ENCODE results near the gene SRMS.

SRMS gene

DNA sequence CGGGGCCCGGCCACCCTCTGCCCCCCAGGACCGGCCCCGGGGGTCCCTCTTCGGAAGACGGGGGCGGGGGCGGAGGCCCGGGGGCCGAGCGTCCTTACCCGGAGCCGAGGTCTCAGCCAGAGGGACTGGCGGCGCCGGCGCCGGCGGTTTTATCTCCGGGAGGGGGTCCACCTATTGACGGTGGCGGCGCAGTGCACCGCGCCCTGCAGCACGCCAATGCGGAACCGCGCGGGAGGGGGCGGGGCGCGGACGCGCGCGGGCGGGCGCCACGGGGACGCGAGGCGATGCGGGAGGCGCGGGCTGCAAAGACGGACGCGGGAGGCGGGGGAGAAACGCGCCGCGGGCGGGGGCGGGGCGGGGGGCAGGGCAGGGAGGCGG is 48.6 kb downstream of the SRMS start, which contains the start of gene EEF1A2:
TSS of gene EEF1A2 (minus strand) at position 124 of the 378 bp plus-strand sequence. CDS start 1,320 bp downstream, outside the sequence.
- no peak for DNase-seq

DNA sequence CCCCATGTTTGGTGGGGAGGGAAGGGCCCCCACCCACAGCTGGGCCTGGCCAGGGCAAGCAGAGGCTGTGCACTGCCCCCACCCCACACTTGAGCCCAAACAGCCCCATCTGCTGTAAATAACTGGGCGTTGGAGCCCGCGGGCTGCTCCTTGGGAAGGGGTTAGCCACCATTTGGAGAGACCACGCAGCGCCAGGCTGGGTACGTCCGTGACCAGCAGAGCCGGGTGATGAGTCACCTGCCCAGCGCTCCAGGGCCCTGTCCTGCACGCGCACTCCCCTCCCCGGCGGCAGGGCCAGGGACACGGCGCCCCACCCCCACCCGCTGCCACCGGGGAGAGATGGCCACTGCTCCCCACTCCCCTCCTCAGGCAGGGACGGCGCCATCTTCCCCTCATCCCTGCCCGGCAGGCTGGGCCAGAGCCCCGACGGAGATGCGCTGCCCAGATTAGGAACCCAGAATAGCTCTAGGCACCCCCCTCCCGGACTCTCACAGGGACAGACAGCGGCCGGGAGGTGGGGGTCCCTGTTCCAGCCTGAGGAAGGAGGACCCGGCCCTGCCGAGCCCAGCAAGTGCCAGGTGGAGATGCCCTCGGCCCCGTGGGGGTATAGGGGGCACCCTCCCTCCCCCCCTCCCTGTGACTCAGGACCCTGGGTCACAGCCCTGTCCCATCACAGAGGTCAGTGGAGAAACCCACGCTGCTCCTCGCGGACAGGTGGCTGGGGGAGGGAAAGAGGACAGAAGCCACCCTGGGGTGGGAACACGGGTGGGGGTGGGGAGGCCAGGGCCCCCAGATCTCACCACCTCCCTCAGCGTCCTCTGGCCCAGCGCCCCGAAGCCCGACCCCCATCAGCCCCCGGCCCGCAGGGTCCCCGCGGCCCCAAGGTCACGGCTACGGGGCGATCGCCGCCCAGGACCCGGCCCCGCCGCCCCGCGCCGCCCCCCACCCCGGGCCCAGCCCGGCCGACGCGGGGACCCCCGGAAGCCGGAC is 49.3 kb downstream of the SRMS start:
- no peak for DNase-seq

DNA sequence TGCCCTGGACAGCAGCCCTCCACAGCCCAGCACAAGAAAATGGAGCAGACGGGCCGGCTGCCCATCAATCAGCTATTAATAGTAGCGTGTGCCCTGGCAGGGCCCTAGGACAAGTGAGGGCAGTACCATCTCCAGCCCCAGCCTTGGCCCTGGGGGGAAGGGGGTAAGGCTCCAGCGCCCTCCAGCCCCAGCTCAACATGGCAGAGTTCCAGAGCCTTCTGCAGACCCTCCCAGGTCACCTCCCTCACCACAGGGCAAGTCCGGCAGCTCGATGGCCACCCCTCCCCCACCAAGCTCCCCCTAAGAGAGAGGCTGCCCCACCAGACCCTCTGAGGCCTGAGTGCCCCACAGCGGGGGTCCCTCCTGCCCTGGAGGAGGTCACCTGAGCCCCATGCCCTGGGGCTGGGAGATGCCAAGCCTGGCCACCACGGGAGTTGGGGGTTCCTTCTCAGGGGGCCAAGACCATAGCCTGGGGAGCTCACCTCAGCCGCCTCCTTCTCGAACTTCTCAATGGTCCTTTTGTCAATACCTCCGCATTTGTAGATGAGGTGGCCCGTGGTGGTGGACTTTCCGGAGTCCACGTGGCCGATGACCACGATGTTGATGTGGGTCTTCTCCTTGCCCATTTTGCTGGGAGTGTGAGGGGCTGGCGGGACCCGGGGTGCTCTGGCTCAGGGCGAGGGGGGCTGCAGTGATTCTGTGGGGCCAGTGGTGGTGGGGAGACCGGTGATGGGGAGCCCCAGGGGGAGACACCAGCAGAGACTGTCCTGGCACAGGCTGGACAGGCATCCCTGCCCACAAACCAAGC is 50.2 kb downstream of the SRMS start:
- no peak for DNase-seq

DNA sequence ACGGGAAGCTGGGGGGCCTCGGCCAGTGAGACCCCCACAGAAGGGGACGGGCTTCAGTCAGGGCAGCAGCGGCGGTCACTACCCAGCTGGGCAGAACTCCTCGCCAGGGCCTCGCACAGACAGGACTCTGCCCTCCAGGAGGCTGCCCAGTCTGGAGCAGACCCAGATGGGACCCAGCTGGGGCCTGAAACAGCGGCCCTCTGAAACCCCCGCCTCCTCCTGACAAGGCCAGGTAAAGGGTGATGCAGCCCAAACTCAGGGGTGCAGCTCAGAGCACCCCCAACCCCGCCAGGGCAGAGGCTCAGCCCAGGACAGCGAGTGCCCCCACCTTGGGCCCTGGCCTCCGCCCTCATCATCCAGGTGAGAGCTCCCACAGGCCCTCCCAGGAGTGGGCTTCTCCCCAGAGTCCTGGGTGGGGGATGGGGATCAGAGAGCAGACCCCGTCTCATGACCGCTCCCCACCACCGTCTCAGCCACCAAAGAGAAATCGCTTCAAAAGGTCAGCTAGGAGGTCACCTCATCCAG is 50.9 kb downstream of the SRMS start:
- DNase-seq, result no peak

DNA sequence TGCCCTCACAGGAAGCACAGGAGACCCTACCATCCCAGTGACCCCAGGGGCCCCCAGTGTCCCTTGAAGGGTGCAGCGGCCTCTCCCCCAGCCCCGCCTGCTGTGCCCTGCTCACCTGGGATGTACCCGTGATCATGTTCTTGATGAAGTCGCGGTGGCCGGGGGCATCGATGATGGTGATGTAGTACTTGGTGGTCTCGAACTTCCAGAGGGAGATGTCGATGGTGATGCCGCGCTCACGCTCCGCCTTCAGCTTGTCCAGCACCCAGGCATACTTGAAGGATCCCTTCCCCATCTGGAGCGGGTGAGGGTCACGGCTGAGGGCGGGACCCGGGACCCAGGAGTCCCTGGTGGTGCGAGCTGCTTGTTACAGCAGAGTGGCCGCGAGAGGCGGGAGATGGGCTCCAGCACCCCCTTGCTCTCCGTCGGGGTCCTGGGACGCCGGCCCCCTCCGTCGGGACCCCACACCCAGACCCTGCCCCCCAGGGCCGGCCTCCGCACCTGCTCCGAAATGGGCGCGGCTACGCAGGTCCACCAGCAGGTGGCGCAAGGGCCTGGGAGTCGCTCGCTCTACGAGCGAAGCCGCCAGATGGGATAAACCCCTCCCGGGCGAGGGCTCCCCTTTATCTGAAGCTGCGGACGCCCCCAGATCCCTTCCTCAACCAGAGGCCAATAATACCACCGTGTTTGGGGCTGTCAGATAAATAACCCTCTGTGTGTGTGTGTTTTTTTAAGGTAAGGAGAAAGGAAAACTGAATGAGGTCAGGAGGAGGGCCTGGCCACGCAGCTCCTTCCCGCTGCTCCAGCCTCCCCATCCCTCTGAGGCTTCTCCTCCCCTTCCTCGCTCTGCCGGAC is 51.6 kb downstream of the SRMS start:
- DNase-seq, result peak; percentile 13 to 27

DNA sequence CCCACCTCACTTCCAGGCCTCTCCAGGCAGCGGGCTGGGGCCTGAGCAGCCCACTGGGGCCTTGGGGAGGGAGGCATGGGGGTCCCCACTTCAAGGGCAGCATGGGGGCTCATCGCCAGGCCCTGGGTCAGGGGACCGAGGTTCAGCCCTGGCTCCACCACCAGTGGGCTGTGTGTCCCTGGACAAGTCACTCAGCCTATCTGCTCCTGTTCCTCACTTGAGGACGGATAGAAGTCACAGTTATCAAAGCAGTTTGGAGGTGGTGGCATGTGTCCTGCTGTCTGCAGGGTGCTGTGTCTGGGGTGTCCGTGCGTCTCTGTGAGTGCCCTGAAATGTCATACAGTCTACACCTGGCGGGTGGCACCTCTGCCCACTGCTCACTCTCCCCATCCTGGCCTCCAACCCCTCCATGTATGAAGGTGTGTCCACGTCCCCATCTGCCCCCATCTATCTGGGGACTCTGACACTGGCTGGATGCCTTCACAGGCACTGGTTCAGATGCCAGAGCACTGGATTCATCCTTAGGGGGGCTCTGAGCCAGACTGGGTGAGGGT is 52.3 kb downstream of the SRMS start:
- DNase-seq, result no peak

DNA sequence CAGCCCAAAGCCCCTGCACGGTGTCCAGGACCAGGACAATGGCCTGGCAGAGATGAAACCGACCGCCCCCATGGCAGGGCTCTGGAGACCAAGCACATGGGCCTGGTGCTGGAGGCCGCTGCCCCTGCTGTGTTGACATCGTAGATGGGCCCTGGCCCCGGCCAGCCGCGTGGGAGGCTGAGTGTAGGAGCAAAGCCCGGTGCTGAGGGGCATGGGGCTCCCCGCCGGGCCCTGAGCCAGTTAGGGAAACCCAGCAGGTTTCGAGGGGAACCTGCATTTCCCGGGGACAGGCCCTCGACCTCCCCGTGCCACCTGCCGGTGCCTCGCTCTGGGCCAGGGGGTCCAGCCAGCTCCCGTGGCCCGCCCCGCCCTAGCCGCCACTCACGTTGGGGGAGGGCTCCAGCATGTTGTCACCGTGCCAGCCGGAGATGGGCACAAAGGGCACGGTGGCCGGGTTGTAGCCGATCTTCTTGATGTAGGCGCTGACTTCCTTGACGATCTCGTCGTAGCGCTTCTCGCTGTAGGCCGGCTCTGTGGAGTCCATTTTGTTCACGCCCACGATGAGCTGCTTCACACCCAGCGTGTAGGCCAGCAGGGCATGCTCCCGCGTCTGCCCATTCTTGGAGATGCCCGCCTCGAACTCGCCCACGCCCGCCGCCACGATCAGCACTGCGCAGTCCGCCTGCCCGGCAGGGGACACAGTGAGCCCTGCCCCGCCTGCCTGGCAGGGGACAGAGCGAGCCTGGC is 53.0 kb downstream of the SRMS start:
- DNase-seq, result no peak

DNA sequence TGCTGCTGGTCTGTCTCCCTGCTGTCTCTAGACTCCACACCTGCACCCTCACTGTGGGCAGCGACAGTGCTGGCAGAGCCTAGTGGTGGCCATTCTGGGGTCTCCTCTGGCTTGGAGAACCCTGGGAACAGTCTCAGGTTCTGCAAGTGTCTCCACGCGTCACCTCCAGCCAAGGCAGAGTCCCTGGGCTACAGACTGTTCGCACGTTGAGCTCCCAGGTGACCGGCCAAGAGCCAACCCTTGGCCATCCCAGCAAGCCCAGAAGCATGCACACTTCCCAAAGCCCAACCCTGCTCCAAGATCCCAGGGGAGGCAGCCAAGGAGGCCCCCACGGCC is 53.5 kb downstream of the SRMS start:
- DNase-seq, result no peak

DNA sequence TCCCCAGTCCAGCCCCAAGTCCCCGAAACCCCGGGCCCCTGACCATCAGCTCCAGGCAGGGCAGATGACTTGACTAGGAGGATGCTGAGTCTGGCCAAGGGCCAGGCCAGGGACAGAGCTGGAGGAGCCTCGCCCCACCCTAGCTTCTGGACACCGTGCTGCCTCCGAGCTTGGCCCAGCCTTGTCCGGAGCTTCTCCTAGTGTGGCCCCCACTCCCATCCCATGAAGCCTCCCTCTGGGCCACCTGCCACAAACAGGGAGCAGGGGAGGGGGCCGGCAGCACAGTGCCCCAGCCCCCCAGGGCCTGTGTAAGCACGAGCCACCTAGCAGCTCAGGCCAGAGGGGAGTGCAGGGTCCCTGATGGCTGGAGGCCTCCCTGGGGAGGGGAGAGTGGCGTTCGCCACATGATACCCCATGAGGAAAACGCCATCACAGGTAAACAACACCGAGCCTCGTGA is 54.0 kb downstream of the SRMS start:
- DNase-seq, result no peak

DNA sequence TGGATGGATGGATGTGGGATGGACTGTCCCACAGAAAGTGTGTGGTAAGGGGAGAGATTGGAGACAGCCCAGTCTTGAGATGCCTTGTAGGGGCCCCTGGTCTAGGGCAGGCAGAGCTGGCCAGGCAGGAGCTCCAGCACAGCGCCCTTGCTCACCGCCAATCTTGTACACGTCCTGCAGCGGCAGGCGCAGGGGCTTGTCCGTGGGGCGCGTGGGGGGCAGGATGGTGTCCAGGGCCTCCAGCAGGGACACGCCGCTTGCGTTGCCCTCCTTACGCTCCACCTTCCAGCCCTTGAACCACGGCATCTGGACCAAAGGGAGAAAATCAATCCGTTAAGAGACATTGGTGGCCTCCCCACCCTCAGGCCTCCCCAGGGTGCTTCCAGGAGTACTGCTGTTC is 54.6 kb downstream of the SRMS start:
- DNase-seq, result no peak

DNA sequence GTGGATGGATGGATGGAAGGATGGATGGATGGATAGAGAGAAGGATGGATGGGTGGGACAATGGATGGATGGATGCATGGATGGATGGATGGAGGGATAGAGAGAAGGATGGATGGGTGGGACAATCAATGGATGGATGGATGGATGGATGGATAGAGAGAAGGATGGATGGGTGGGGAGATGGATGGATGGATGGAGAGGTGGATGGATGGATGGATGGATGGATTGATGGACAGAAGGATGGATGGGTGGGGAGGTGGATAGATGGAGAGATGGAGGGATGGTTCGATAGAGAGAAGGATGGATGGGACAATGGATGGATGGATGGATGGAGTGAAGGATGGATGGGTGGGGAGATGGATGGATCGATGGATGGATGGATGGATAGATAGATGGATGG is 55.0 kb downstream of the SRMS start:
- no peak for DNase-seq

DNA sequence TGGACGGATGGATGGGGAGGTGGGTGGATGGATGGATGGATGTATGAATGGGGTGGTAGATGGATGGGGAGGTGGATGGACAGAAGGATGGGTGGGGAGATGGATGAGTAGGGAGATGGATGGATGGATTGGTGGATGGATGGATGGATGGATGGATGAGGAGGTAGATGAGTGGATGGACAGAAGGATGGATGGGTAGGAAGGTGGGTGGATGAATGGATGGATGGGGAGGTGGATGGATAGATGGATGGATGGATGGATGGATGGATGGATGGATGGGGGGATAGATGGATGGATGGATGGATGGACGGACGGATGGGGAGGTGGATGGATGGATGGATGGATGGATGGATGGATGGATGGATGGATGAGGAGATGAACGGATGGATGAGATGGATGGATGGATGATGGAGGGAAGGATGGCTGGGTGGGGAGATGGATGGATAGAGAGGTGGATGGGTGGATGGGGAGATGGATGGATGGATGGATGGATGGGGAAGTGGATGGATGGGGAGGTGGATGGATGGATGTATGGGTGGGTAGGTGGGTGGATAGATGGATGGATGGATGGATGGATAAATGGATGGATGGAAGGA is 55.8 kb downstream of the SRMS start:
- no peak for DNase-seq

DNA sequence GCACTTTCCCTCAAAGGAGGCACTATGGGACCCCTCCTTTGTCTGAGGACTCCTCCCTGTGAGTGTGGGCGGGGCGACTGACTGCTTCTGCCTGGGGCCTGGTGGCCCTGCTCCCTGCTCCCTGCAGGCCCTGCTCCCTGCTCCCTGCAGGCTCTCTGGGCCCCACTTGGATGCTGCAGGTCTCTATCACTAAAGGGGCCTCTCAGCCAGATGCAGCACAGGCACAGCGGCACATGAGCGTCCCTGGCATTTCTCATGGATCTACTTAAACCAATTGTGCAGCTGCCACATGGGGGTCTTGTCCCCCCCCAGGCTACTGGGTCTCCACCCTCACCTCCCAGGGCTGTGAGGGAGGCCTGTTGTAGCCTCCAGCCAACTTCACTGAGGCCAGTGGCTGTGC is 56.5 kb downstream of the SRMS start:
- DNase-seq, result no peak

Data from Kasumi-1 (cell line).